H9 (cell line): ENCODE results near the gene CDKAL1. TPM values are rescaled to one million over a fixed set of nuclear protein-coding genes. Genes with fewer than 3 reads are reported as not detected.

Experiments
- DNase-seq: peaks from one replicate; pipeline ENCODE4 v3.0.0-alpha.2; 2017
- H2AFZ ChIP-seq: one replicate; pipeline ENCODE4 v1.6.1; 2013; ENCODE audit warnings: mild to moderate bottlenecking, low read length, control low read depth, moderate library complexity
- H2AK5ac ChIP-seq: 2 replicates; pipeline ENCODE4 v1.6.1; 2013; ENCODE audit warnings: low read length, control low read depth, mixed read lengths; ENCODE audit not compliant: insufficient read length
- H2BK120ac ChIP-seq: one replicate; pipeline ENCODE4 v1.6.1; 2013; ENCODE audit warnings: low read depth, mild to moderate bottlenecking, low read length, control low read depth, inconsistent platforms; ENCODE audit not compliant: poor library complexity, severe bottlenecking
- H2BK12ac ChIP-seq: 2 replicates; pipeline ENCODE4 v1.6.1; 2013; ENCODE audit warnings: low read length, control low read depth, mixed read lengths, low read depth; ENCODE audit not compliant: insufficient read length
- H2BK15ac ChIP-seq: 2 replicates; pipeline ENCODE4 v1.6.1; 2013; ENCODE audit warnings: low read depth, low read length, control low read depth
- H2BK20ac ChIP-seq: one replicate; pipeline ENCODE4 v1.6.1; 2013; ENCODE audit warnings: low read depth, mild to moderate bottlenecking, low read length, control low read depth, inconsistent platforms; ENCODE audit not compliant: poor library complexity, severe bottlenecking
- H2BK5ac ChIP-seq: 2 replicates; pipeline ENCODE4 v1.6.1; 2013; ENCODE audit warnings: low read length, control low read depth, mixed read lengths; ENCODE audit not compliant: insufficient read length
- H3K14ac ChIP-seq: 2 replicates; pipeline ENCODE4 v1.6.1; 2013; ENCODE audit warnings: low read length, control low read depth; ENCODE audit not compliant: insufficient read depth
- H3K18ac ChIP-seq: 2 replicates; pipeline ENCODE4 v1.6.1; 2013; ENCODE audit warnings: low read depth, mild to moderate bottlenecking, mixed read lengths, low read length, control low read depth; ENCODE audit not compliant: insufficient read length
- H3K23ac ChIP-seq: 2 replicates; pipeline ENCODE4 v1.6.1; 2013; ENCODE audit warnings: low read length, control low read depth, mixed read lengths, low read depth; ENCODE audit not compliant: insufficient read length
- H3K23me2 ChIP-seq: 2 replicates; pipeline ENCODE4 v1.6.1; 2013; ENCODE audit warnings: low read depth, mild to moderate bottlenecking, mixed read lengths, low read length, control low read depth; ENCODE audit not compliant: insufficient read length, poor library complexity, severe bottlenecking
- H3K27ac ChIP-seq: 2 replicates; pipeline ENCODE4 v1.5.1; 2013; ENCODE audit warnings: low read length, control low read depth, mixed read lengths, low read depth; ENCODE audit not compliant: insufficient read length
- H3K27me3 ChIP-seq: 2 replicates; pipeline ENCODE4 v1.6.1; 2013; ENCODE audit warnings: low read length, control low read depth, inconsistent platforms; ENCODE audit not compliant: insufficient read depth
- H3K4ac ChIP-seq: 2 replicates; pipeline ENCODE4 v1.6.1; 2013; ENCODE audit warnings: low read depth, mild to moderate bottlenecking, control low read depth, inconsistent platforms, low read length, moderate library complexity
- H3K4me1 ChIP-seq: 2 replicates; pipeline ENCODE4 v1.6.1; 2013; ENCODE audit warnings: low read length, control low read depth, inconsistent platforms; ENCODE audit not compliant: insufficient read depth
- H3K4me2 ChIP-seq: 2 replicates; pipeline ENCODE4 v1.6.1; 2013; ENCODE audit warnings: low read length, control low read depth, mixed read lengths; ENCODE audit not compliant: insufficient read length, insufficient read depth
- H3K56ac ChIP-seq: 2 replicates; pipeline ENCODE4 v1.6.1; 2013; ENCODE audit warnings: low read depth, mild to moderate bottlenecking, mixed read lengths, low read length, control low read depth; ENCODE audit not compliant: insufficient read length
- H3K79me1 ChIP-seq: 2 replicates; pipeline ENCODE4 v1.6.1; 2013; ENCODE audit warnings: low read depth, mild to moderate bottlenecking, moderate library complexity, low read length, control low read depth, inconsistent platforms; ENCODE audit not compliant: insufficient read depth, poor library complexity, severe bottlenecking
- H3K79me2 ChIP-seq: 2 replicates; pipeline ENCODE4 v1.6.1; 2013; ENCODE audit warnings: low read length, control low read depth, inconsistent platforms; ENCODE audit not compliant: insufficient read depth
- H3K9ac ChIP-seq: 2 replicates; pipeline ENCODE4 v1.6.1; 2013; ENCODE audit warnings: low read length, control low read depth, mixed read lengths; ENCODE audit not compliant: insufficient read length; ENCODE audit errors: extremely low read depth
- H3K9me3 ChIP-seq: one replicate; pipeline ENCODE4 v1.6.1; 2013; ENCODE audit warnings: low read depth, low read length, inconsistent platforms; ENCODE audit not compliant: control insufficient read depth
- H3T11ph ChIP-seq: one replicate; pipeline ENCODE4 v1.6.1; 2013; ENCODE audit warnings: mild to moderate bottlenecking, low read length, control low read depth, inconsistent platforms
- H4K20me1 ChIP-seq: one replicate; pipeline ENCODE4 v1.6.1; 2013; ENCODE audit not compliant: control insufficient read depth, insufficient read length, insufficient read depth
- H4K5ac ChIP-seq: 2 replicates; pipeline ENCODE4 v1.6.1; 2013; ENCODE audit warnings: low read depth, mild to moderate bottlenecking, mixed read lengths, low read length, control low read depth; ENCODE audit not compliant: insufficient read length
- H4K8ac ChIP-seq: replicated peaks from 2 replicates; pipeline ENCODE4 v1.6.1; 2013; ENCODE audit warnings: low read length, control low read depth, mixed read lengths, low read depth; ENCODE audit not compliant: insufficient read length
- H4K91ac ChIP-seq: 2 replicates; pipeline ENCODE4 v1.6.1; 2013; ENCODE audit warnings: low read depth, mild to moderate bottlenecking, moderate library complexity, mixed read lengths, low read length, control low read depth; ENCODE audit not compliant: insufficient read length
- H3K27ac Mint-ChIP-seq, 3 experiments: 2 replicates in 2 of 3; 3 replicates in 1 of 3; pipeline ENCODE4 v1.8.0; 2020 to 2021; ENCODE audit warnings: mixed read lengths in 3 of 3, mild to moderate bottlenecking in 1 of 3, moderate library complexity in 1 of 3
- H3K27me3 Mint-ChIP-seq: 2 replicates; pipeline ENCODE4 v1.8.0; 2021; ENCODE audit warnings: low read depth, mild to moderate bottlenecking, moderate library complexity, mixed read lengths
- H3K36me3 Mint-ChIP-seq, 3 experiments: 2 replicates in 2 of 3; 3 replicates in 1 of 3; pipeline ENCODE4 v1.8.0; 2020 to 2021; ENCODE audit warnings: low read depth in 3 of 3, mixed read lengths in 3 of 3; ENCODE audit not compliant: insufficient read depth in 1 of 3
- H3K4me1 Mint-ChIP-seq, 2 experiments: 2 replicates each; pipeline ENCODE4 v1.8.0; 2020; ENCODE audit warnings: mixed read lengths in 2 of 2
- H3K4me3 Mint-ChIP-seq, 2 experiments: 2 replicates in 1 of 2; 3 replicates in 1 of 2; pipeline ENCODE4 v1.8.0; 2020 to 2021; ENCODE audit warnings: mild to moderate bottlenecking in 2 of 2, mixed read lengths in 2 of 2, moderate library complexity in 1 of 2
- H3K9me3 Mint-ChIP-seq, 2 experiments: 2 replicates in 1 of 2; 3 replicates in 1 of 2; pipeline ENCODE4 v1.8.0; 2020; ENCODE audit warnings: mild to moderate bottlenecking in 2 of 2, mixed read lengths in 2 of 2, moderate library complexity in 1 of 2
- WGBS: extraction: QIAGEN DNeasy Blood & Tissue Kit; methylation state at CpG from one replicate; pipeline ENCODE4 v1.1.7; 2013; ENCODE audit warnings: missing lambda C conversion rate, low lambda C conversion rate, mixed read lengths; ENCODE audit not compliant: insufficient read length; ENCODE audit errors: extremely low coverage; 5-methylcytosine and 5-hydroxymethylcytosine counted together
- total RNA-seq: library from RNA; stranded (reverse); gene quantifications from 2 replicates; pipeline ENCODE4 v1.2.1, GENCODE V29; 2021
- TF ChIP-seq, protein P1 (sequence below): fragments of 200-600 bp; sonication (generic); conservative IDR thresholded peaks from 3 replicates; pipeline ENCODE4 v1.8.0; 2021; ENCODE audit warnings: antibody characterized with exemption, mild to moderate bottlenecking

The CDKAL1 gene
- total RNA-seq, 1 experiment from 2014 or later = 23.0 TPM

DNA sequence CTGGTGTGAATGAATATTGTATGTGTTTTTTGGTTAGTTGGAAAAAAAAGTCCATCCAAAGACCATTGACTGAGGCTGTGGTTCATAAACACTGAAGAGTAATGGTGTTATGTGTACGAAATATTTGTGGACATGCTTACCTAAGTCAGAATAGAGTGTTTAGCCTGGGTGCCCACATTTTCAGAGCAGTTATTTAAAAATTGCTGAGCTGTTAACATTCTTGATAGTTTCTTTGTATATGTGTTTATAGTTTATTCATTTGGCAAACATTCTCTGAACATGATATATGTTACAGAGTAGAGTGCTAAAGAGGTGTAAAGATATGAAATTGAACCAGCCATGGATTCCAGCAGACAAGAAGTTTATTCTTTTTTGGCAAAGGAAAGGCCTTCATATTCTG lies 20.6 kb downstream of the CDKAL1 start:
- H3K9me3 Mint-ChIP-seq = no peaks in the 10 kb centered on the region
- Histone ChIP-seq H3K18ac (no peak overlapping the region), H2BK12ac (no peak overlapping the region), H4K8ac (no peak overlapping the region), H2BK20ac (no peak overlapping the region), H3K23me2 (no peaks in the 10 kb centered on the region), H3K79me1 (peaks cover 2% of the 10 kb centered on the region), H3K56ac (no peak overlapping the region), H3K27me3 (no peaks in the 10 kb centered on the region), H4K20me1 (no peaks in the 10 kb centered on the region), H3K79me2 (no peaks in the 10 kb centered on the region), H3T11ph (no peak overlapping the region), H3K23ac (no peak overlapping the region), H2BK120ac (no peak overlapping the region), H4K91ac (no peak overlapping the region), H3K14ac (no peak overlapping the region), H2AK5ac (no peak overlapping the region), H3K4me1 (no peaks in the 10 kb centered on the region), H3K4ac (no peak overlapping the region), H3K9ac (no peak overlapping the region), H2BK15ac (no peak overlapping the region), H2BK5ac (no peak overlapping the region), H3K9me3 (no peaks in the 10 kb centered on the region), H4K5ac (no peak overlapping the region), H3K4me2 (no peak overlapping the region), H3K27ac (no peak overlapping the region), H2AFZ (no peak overlapping the region)
- H3K4me3 Mint-ChIP-seq = no peak overlapping the region
- WGBS = no CpG with 5 or more reads among the region's 1 CpG
- peaks cover 9 to 33% (median 30%) of the 10 kb centered on the region in 3 experiments; a peak in 6 of 7 replicates for H3K36me3 Mint-ChIP-seq
- no peak overlapping the region for H3K27ac Mint-ChIP-seq
- TF ChIP-seq, protein P1, sequence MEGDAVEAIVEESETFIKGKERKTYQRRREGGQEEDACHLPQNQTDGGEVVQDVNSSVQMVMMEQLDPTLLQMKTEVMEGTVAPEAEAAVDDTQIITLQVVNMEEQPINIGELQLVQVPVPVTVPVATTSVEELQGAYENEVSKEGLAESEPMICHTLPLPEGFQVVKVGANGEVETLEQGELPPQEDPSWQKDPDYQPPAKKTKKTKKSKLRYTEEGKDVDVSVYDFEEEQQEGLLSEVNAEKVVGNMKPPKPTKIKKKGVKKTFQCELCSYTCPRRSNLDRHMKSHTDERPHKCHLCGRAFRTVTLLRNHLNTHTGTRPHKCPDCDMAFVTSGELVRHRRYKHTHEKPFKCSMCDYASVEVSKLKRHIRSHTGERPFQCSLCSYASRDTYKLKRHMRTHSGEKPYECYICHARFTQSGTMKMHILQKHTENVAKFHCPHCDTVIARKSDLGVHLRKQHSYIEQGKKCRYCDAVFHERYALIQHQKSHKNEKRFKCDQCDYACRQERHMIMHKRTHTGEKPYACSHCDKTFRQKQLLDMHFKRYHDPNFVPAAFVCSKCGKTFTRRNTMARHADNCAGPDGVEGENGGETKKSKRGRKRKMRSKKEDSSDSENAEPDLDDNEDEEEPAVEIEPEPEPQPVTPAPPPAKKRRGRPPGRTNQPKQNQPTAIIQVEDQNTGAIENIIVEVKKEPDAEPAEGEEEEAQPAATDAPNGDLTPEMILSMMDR = no peak
- no peak for DNase-seq
- 0 out of 4 replicates have a peak, but pooled peaks cover 0 to 2% of the 10 kb centered on the region in 2 experiments for H3K4me1 Mint-ChIP-seq
- no peaks in the 10 kb centered on the region for H3K27me3 Mint-ChIP-seq
